GM19452 (cell line): ENCODE measurements around the gene GGN.
"Not testable (repeated sequence)": the region's sequence is repeated elsewhere in the genome, so short reads cannot be mapped to it uniquely, and the experiment has no call there.

Experiments
- ATAC-seq: cut with Tn5 transposase; IDR thresholded peaks from one replicate; pipeline ENCODE4 v1.9.1; 2021; ENCODE audit not compliant: unreplicated experiment

Gene GGN

DNA sequence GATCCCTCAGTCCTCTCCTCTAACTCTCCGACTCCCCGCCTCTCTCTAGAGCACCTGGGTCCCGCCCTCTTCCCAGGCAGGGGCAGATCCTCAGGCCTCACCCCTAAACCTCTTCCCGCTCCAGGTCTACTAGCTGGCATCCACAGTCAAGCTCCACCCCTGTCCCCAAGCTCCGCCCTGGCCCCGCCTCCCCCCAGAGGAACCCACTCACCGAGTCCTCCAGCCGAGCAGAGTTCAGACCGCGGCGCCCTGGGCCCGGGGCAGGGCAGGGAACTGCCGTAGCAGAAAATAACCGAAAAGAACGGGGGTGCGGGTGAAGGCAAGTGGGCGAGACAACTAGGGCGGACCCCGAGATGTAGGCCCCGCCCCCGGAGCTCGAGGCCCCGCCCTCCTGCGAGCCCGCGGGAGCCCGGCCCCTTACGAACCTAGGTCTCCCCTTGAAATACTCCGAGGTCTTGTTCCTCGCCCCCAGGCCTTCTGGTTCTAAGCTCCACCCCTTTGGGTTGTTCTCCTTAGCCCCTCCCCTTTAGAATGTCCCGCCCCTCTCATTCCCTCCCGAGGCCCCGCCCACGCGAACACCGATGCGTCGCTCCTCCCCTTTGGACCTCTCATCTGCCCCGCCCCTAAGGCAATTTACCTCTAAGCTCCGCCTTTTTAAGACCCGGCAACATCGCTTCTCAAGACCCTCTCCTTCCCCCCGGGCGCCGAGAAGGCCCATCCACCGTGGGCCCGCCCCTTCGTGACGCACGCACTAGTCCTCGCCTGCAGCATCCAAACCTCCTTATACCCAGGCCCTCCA is at the start of gene GGN:
Gene GGN, minus strand, starts transcription at position 485 of the 799 bp plus-strand sequence. CDS start 773 bp downstream, outside the sequence.
- ATAC-seq, result no peak

DNA sequence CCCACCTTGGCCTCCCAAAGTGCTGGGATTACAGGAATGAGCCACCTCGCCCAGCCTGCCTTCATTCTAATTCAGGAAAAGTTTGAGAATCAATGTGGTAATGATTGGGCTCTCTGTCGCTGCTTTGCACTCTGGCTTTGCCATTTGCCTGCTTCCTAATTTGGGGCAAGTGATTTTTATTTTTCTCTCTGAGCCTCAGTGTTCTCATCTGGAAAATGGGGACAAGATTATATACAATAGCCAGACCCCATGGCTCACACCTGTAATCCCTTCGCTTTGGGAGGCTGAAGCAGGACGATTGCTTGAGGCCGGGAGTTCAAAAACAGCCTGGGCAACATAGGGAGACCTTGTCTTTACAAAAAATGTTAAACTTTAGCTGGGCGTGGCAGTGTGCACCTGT is 49.5 kb upstream of the GGN start:
- ATAC-seq, result no peak

DNA sequence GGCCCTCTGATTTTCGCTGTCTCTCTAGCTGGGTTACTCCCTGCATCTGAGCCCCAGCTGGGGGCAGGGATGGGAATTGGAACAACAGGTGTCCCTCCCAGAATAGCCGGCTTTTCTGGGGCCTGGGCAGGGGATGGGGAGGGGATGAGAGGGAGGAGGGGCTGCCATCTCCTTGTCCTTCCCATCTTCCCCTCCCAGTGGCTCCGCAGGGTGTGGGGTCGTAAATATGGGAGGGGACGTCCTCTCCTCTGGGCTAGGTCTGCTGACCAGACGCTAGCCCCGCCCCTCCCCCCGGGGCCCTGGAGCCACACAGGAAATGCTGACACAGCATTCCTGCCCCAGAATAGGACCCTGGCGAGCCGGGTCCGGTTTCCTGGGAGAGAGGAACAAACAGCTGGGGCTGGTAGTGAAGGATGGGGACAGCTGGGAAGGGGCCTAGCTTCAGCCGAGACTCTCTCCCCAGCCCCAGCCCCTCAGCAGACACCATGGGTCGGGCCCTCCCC is 46.8 kb upstream of the GGN start:
- no peak for ATAC-seq

- no peak for ATAC-seq
Observed at GRCh38 chr19:38433268-38433733, 45.5 kb upstream of the GGN start, which contains the start of gene RYR1. Gene RYR1 (plus strand): TSS chr19:38433691. CDS start chr19:38433830, 139 bp downstream.

DNA sequence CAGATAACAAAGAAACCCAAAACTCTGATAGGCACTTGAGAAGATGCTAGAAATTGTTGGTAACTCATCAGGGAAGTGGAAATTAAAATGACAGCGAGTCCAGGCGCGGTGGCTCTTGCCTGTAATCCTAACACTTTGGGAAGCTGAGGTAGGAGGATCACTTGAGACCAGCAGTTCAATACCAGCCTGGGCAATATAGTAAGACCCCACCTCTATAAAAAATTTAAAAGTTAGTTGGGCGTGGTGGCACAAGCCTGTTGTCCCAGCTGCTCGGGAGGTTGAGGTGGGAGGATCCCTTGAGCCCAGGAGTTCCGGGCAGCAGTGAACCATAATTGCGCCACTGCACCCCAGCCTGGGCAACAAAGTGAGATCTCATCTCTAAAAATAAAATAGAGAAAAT is 43.1 kb upstream of the GGN start:
- no peak for ATAC-seq

- no peak for ATAC-seq
Observed at GRCh38 chr19:38429811-38430156, 42.0 kb upstream of the GGN start.

GRCh38 chr19:38429055-38429810 is 41.4 kb upstream of the GGN start:
- no peak for ATAC-seq

DNA sequence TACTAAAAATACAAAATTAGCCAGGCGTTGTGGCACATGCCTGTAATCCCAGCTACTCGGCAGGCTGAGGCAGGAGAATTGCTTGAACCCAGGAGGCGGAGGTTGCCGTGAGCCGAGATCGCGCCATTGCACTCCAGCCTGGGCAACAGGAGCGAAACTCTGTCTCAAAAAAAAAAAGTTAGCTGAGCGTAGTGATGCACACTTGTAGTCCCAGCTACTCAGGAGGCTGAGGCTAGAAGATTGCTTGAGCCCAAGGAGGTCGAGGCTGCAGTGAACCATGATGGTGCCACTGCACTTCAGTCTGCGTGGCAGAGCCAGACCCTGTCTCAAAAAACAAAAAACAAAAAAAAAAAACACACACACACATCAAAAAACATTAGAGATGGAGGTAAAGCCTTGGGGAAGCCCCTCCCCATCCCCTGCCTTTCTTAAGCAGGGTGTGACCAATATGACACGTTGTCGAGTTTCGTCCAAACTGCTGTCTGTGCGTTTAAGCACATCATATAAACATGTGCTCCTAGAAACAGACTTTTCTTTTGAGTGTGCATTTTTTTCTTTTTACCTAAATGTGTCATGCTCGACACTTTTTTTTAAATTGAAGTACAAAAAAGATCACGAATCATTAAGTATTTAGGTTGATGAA is 39.3 kb upstream of the GGN start:
- not testable (repeated sequence) for ATAC-seq

DNA sequence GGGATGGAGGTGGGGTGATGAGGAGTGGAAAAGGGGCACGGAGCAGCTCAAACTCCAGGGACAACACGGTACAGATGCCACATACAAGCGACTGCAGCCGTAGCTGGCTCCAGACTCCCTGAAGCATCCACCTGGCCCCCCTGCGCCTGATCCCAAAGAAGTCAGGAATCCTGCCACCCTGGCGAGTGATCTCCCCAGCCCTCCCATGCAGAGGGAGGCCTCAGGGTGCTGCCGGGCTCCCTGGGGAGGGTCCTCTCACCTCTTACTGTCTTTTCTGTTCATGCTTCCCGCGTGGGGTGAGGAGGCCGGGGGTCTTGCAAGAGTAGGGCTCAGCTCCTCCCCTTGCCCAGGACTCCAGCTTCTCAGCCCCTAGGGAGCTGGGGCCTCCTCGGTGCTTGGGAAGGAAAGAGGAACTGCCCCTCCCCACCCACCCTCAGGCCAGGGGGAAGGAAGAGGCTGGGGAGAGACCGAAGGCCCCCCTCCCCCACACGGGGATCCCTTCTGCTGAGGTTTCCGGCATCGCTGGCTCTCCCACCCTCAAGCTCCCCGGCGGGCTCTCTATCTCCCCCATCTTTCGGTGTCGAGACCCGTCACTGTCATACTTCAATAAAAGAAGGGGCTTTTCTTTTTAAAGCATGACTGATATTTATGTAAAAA is 38.1 kb upstream of the GGN start, which contains the start of gene RASGRP4:
Gene RASGRP4, minus strand, starts transcription at position 410 of the 657 bp plus-strand sequence. Its CDS starts 128 bp downstream, at position 282.
- ATAC-seq, result no peak

DNA sequence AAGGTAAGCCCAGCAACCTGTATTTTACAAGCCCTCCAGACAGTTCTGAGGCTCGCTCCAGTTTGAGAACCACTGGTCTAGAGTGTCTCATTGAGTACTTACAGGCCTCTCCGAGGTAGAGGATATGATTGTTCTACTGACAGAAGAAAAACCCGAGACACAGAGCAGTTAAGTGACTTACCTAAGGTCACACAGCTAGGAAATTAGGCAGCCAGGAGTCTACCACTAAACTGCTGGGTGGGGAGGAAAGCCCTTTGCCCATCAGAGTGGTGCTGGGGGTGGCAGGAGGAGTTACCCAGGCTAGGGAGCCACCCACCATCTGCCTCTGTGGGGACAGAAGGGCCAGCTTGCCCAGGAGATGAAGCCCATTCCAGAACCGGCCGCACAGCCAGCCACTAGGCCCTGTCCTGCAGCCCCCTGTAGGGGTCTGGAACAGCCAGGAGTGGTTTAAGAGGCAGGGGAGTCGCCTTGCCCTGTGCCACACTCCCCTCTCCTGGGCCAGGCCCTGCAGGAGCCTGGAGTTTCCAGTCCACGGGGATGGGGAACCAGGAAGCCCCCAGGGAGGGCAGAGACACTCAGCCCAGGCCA is 37.5 kb upstream of the GGN start:
- no peak for ATAC-seq

DNA sequence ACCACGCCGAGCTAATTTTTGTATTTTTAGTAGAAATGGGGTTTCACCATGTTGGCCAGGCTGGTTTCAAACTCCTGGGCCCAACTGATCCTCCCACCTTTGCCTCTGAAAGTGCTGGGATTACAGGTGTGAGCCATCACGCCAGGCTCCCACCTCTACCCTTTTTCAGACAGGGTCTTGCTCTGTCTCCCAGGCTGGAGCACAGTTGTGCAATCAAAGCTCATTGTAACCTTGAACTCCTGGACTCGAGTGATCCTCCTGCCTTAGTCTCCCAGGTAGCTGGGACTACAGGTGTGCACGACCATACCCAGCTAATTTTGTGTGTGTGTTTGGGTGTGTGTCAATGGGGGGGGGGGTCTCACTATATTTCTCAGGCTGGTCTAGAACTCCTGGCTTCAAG is 36.4 kb upstream of the GGN start:
- no peak for ATAC-seq

DNA sequence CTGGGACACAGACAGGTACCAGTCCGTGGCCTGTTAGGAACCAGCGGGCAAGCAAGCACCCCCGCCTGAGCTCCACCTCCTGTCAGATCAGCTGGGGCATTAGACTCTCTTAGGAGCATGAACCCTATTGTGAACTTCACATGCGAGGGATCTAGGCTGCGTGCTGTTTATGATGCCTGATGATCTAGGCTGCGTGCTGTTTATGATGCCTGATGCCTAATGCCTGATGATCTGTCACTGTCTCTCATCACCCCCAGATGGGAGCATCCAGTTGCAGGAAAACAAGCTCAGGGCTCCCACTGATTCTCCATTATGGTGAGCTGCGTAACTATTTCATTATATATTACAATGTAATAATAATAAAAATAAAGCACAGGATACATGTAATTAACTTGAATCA is 34.6 kb upstream of the GGN start:
- no peak for ATAC-seq

DNA sequence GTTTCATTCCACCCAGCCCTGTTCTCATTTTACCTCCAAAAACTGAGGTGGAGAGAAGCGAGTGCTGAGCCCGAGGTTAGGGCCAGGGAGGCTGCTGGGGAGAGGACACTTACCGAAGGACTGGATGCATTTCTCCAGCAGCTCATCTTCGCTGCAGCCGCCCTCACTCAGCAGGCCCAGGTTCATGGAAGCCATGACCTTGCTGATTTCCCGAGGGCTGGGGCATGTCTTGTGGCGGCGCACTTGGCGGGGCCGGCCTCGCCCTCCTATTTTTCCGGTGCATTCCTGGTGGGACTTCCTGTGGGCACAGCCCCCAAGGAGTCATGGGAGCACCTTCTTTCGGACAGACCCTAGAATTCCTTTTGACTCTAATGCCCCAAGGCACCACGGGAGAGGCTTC is 34.0 kb upstream of the GGN start:
- ATAC-seq, result no peak

- ATAC-seq, result no peak
Observed at GRCh38 chr19:38420935-38421334, 33.1 kb upstream of the GGN start.

DNA sequence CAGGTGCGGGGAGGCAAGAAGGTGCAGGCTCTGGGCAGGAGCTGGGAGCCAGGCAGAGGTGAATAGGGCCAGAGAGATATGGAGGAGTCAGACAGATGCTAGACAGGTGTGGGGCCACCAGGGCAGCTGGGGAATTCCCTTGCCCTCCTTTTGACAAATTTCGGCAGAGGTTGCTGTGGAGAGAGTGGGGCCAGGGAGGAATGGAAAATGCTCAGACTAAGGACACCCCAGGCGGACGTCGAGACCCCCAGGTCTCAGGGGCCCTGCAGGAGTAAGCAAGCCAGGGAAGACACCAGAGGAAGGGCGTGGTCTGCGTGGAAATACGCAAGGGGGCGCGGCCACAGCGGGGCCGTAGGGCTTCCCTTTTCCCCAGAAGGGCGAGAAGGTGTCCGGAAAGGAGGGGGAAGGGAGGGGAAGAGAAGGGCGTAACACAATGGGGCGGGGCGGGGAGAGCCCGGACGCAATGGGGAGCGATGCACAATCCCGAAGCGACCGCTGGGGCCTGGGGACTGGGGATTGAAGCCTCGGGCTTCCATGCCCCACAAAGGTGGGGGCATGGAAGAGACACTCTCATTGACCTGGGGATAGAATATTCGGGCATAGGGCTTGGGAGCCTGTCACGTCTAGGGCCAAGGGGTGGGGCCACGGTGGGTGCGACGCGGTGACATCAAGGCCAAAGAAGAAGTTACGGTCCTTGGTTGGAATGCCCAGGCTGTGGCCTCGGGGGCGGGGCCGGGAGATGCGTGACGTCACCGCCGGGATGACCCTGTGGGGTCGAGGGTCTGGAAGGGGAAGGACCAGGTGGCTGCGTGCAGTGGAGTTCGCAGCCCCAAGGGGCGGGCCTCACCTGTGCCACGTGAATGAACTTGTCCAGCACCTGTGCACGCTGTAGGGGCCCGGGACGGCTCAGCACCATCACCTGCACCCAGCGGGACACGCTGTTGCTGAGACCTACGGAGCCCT is 30.0 kb upstream of the GGN start:
- ATAC-seq, result no peak

- no peak for ATAC-seq
Observed at GRCh38 chr19:38417146-38417543, 29.3 kb upstream of the GGN start.

GRCh38 chr19:38413416-38413815 is 25.6 kb upstream of the GGN start:
- ATAC-seq, result no peak

- ATAC-seq, result no peak
Observed at GRCh38 chr19:38412961-38413360, 25.1 kb upstream of the GGN start.

DNA sequence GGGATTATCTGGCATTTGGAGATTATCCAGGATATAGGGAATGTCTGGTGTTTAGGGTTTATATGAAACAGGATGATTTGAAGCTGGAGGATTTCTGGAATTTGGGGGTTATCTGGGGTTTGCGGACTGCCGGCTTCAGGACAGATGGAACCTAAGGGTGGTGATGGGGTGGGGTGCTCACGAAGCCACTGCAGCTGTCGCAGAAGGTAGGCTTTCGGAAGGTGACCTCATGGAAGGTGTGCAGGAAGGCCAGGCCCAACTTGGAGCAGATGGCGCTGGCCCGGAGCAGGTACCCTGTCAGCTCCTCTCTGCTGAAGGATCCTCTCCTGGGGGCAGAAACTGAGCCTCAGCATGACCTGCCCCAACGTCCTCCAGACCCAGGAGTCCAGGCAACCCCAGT is 24.7 kb upstream of the GGN start:
- no peak for ATAC-seq
